GM19351 (cell line): ENCODE data around the gene C1orf116.

Source experiments
- ATAC-seq: cut with Tn5 transposase; IDR thresholded peaks from one replicate; pipeline ENCODE4 v1.9.1; 2021; ENCODE audit warnings: mild to moderate bottlenecking, moderate library complexity; ENCODE audit not compliant: unreplicated experiment

Gene C1orf116

GRCh38 chr1:207035877-207036551 lies 3.5 kb upstream of the C1orf116 start:
- no peak for ATAC-seq

GRCh38 chr1:207034998-207035397 lies 2.4 kb upstream of the C1orf116 start:
- ATAC-seq: no peak

DNA sequence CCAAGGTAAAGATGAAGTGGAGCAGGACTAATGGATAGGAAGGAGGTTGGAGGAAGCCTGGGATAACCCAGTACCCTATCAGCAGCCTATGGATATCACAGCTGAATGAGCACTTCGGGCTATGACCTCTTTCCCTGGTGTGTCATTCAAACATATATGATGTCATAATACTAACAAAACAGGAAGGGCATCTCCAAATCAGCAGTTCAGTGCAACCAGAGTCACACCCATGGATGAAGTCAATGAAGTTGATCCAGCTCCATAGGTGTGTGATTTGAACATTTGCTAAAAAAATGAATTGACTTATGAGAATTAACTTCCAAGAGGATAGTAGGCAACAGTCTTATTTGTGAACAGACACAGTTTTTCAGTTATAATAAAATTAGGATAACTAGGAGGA lies 1.7 kb upstream of the C1orf116 start:
- no peak for ATAC-seq

DNA sequence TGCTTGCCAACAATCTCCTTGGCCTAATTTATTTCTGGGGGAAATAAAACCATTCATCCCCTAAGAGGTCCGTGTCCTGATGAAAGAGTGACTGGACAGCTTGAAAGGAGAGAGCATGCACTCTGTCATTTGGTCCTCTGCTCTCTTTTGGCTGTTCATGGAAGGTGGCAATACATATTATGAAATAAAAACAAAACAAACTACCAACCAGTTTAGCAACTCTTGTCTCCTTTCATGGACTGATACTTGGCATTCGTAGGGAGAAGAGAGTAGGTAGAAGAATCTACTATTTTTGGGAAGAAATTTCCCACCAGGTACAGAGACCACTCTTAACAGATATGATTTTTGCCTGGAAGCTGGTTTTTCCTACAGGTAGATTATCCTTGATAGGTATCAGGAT lies 746 bp upstream of the C1orf116 start:
- no peak for ATAC-seq

GRCh38 chr1:207031632-207032264 lies 808 bp downstream of the C1orf116 start:
- ATAC-seq: no peak

DNA sequence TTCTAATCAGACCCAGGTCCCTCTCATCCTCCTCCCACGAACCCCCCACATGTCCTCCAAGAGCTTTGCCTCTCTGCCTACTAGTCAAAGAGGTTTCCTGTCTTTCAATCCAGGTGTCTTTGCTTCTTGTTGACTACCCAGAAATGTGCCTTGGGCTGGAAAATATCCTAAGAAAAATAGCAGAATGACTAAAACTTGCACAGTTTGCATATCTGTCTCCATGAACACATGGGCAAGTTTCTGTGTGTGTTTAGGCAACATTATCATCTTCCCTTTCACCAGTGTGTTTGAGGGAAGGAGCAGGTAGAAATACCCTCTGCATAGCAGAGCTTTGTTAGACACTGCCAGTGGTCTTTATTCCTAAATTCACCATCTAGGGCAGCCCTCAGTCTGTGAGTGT lies 1.5 kb downstream of the C1orf116 start:
- ATAC-seq: no peak

DNA sequence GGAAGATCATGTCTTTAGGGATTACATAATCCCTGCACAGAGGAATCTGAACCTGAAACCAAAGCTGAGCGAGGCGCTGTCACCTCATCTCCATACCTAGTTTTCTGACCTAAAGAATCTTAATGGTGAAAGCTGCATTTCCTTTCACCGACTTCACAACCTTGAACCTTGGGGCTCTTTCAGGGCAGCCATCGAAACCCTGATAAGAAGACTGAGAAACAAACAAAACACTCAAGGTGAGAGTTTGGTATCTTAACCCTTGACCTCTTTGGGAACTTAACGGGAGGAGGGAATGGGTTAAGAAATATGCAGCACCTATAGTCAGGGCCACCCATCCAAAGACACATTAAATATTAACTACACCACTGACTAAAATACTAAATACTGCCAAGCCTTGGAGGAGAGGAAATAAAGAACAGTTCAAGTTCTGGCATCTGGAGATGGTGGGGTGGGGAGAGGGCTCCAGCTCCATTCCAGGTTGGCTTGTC lies 2.0 kb downstream of the C1orf116 start:
- ATAC-seq: no peak

DNA sequence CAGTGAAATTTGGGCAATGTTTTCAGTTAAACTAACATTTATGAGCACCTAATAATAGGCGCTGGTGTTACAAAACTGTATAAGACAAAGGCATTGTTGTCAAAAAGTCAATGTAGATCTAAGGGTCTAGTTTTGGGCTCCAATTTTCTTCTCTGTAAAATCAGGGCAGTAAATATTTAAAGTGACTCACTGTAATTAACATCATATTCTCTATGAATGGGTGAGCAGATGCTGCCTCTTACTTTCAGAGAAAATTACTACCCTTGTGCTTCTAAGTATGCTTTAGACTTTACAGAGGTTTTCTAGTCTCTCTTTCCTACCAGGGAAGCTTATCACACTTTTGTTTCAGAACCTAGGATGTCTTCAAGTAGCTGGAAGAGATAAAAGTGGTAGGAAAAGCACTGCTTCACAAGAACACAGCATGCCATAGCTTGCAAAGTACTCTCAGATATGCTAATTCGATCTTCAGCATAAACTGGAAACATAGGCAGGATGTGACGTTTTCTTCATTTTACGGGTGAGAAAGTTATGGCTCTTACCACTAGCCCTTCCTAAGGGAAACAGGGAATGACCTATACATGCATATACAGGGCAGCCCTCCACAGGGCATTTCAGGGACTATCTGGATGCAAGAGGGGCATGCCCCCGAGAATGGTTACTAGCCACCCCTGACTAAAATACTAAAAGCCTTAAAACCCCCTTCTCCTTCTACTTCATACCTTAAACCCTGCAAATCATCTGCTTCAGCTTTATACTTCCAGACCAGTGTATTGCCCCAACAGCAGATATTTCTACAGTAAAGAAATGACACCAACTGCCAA lies 2.6 kb downstream of the C1orf116 start:
- ATAC-seq: no peak

- no peak for ATAC-seq
Observed at GRCh38 chr1:207028884-207029650, 3.5 kb downstream of the C1orf116 start.

DNA sequence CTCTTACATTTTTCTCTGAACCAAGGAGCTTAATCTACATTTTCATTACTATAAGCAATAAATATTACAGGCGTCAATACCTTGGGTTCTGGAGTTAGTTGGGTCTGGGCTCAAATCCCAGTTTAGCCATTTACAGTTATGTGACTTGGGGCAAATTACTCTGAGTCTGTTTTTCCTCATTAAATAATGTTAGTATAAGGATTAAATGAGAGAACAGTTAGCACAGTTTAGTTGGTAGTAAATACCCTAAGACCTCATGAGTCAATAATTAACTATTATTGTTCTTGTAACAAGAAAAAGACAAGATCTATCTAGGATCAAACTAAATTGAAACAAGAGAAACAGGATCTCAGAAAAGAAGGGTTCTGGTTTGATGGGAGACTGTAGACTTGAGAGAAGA lies 4.6 kb downstream of the C1orf116 start:
- ATAC-seq: no peak

DNA sequence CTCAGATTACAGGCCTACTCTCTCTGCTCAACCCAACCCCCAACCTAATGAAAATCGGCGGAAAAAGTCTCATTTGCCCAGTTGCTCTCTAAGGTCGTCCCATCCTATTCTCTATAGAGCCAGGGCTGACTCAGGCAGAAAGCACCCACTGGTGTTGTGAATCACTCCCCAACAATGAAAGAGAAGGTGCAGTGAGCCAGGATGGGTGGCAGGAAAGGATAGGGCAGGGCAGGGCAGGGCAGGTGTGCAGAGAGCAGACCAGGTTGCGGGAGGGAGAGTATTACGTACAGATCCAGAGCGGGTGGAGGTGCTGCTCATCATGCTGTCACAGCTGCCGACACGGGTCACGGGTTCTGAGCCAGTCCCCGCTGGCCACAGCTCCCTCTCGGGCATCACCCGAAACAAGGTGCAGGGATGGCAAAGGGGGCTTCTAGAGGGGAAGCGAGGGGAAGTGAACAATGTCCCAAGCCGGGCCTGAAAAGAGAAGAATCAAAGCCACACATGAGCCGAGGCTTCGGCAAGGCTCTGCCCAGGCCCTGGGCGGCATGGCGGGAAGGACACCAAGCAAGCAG lies 5.3 kb downstream of the C1orf116 start:
- ATAC-seq: no peak

GRCh38 chr1:207026104-207026534 lies 6.4 kb downstream of the C1orf116 start:
- ATAC-seq: no peak

GRCh38 chr1:207025146-207025880 lies 7.2 kb downstream of the C1orf116 start:
- ATAC-seq: no peak

- no peak for ATAC-seq
Observed at GRCh38 chr1:207024202-207025145, 8.1 kb downstream of the C1orf116 start.

GRCh38 chr1:207022996-207023679 lies 9.4 kb downstream of the C1orf116 start:
- ATAC-seq: no peak

GRCh38 chr1:207021876-207022596 lies 10.5 kb downstream of the C1orf116 start:
- no peak for ATAC-seq

DNA sequence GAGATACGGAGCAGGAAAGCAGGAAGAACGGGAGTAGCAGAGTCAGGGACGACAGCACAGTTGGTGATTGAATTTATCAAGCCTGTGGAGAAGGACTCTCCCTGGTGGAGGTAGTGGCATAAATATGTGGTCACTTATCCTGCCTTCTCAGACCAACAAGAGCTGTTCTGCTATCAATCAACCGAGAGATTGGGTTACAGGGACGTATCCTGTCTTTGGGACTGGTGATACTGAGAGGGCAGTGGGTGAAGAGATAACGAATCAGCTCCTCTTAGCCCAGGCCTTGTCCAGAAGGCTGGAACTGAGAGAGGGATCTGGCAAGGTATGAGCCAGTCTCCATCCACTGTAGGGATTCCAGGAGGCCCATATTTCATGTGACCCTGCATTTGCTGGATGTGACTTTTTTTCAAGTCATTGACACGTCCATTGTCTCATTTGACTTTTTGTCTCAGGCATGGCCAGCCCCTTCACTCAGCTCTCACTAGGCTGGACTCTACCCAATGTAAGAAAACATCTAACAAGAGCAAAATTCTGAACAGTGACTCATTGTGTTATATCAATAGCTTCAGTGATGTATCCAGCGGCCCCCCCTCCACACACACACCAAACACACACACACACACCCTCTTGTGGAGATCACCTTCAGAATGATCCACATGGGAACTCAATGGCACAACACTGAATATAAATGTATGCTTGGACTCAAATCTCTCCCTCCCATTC lies 11.3 kb downstream of the C1orf116 start:
- ATAC-seq: no peak
